Mammary epithelial cell (primary cell): Measurements from ENCODE around the gene SYNGR4.

Experiments
- EZH2 ChIP-seq: IDR thresholded peaks from 2 replicates; pipeline ENCODE4 v1.6.1; 2012; ENCODE audit warnings: low read length, inconsistent platforms, borderline replicate concordance
- TF ChIP-seq, protein P1 (sequence below), 2 donors: IDR thresholded peaks in 1 of 2; conservative IDR thresholded peaks in 1 of 2; 2 replicates each; pipeline ENCODE4 v1.5.1; 2011 to 2012; ENCODE audit warnings: inconsistent platforms in 2 of 2, low read length in 2 of 2, mild to moderate bottlenecking in 2 of 2, control low read depth in 1 of 2, low read depth in 1 of 2; ENCODE audit not compliant: insufficient read depth in 1 of 2; ENCODE audit errors: extremely low read depth in 1 of 2

DNA sequence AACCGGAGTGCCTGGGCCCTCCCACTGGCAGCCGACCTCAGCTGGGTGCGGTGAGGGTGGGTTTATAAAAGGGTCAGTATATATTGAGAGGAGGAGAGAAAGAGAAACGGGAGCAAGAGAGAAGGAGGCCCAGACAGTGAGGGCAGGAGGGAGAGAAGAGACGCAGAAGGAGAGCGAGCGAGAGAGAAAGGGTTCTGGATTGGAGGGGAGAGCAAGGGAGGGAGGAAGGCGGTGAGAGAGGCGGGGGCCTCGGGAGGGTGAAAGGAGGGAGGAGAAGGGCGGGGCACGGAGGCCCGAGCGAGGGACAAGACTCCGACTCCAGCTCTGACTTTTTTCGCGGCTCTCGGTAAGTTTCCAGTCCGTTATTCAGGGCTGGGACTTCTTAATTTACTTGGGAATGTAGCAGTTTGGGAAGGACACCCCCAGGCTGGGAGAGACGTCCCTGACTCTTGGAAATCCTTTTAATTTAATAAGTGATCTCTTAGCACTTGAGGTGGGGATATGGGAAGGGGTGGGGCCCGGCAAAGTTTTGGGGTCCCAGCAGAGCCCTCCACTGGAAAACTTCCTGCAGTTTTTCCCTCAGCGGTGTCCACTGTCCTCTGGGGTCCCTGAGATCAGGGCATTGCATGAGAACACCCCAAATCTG lies 38.8 kb upstream of the SYNGR4 start, which contains the start of gene EMP3:
- TF ChIP-seq, protein P1, sequence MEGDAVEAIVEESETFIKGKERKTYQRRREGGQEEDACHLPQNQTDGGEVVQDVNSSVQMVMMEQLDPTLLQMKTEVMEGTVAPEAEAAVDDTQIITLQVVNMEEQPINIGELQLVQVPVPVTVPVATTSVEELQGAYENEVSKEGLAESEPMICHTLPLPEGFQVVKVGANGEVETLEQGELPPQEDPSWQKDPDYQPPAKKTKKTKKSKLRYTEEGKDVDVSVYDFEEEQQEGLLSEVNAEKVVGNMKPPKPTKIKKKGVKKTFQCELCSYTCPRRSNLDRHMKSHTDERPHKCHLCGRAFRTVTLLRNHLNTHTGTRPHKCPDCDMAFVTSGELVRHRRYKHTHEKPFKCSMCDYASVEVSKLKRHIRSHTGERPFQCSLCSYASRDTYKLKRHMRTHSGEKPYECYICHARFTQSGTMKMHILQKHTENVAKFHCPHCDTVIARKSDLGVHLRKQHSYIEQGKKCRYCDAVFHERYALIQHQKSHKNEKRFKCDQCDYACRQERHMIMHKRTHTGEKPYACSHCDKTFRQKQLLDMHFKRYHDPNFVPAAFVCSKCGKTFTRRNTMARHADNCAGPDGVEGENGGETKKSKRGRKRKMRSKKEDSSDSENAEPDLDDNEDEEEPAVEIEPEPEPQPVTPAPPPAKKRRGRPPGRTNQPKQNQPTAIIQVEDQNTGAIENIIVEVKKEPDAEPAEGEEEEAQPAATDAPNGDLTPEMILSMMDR (conservative IDR thresholded peaks at IDR 0.05 in 1 of 2, IDR thresholded peaks at IDR 0.05 in 1 of 2; ENCODE audit: extremely low read depth in 1 of 2, insufficient read depth in 1 of 2, low read depth in 1 of 2, low read length in 2 of 2): no peak
- TF ChIP-seq EZH2: no peak
